Muscle of back (tissue), 11 donors: ENCODE results near the gene NPPB. TPM values are rescaled to one million over a fixed set of nuclear protein-coding genes. Genes with fewer than 3 reads are reported as not detected.

Source experiments
- DNase-seq, 3 donors: peaks; one replicate each; pipeline versions ENCODE4 v3.0.0 to v3.0.0-alpha.2; 2013
- polyA plus RNA-seq, 10 donors: library from polyadenylated mRNA; unstranded; fragments of 120-200 nt; gene quantifications; one replicate each; pipeline ENCODE4 v1.2.1, GENCODE V29; 2013; ENCODE audit not compliant: insufficient read length in 10 of 10

The NPPB gene
- polyA plus RNA-seq, 10 donors = not detected

- peak in 1 of 3 donors; percentile 28 for DNase-seq
These were observed 23.1 kb upstream of the NPPB start for GRCh38 chr1:11881749-11882441.

- DNase-seq = peak; percentile 53 to 89 (median 69)
These were observed 22.4 kb upstream of the NPPB start for GRCh38 chr1:11880911-11881748.

GRCh38 chr1:11880181-11880575, 21.4 kb upstream of the NPPB start:
- no peak for DNase-seq

- no peak for DNase-seq
These were observed 20.8 kb upstream of the NPPB start for GRCh38 chr1:11879311-11880180.

GRCh38 chr1:11878891-11879190, 20.1 kb upstream of the NPPB start:
- no peak for DNase-seq

- DNase-seq = no peak
These were observed 19.5 kb upstream of the NPPB start for GRCh38 chr1:11878081-11878890.

- no peak for DNase-seq
These were observed 18.3 kb upstream of the NPPB start for GRCh38 chr1:11877074-11877473.

- DNase-seq = no peak
These were observed 16.3 kb upstream of the NPPB start for GRCh38 chr1:11875094-11875493.

- DNase-seq = no peak
These were observed 15.9 kb upstream of the NPPB start for GRCh38 chr1:11874624-11875023.

GRCh38 chr1:11874258-11874562, 15.5 kb upstream of the NPPB start:
- no peak for DNase-seq

- no peak for DNase-seq
These were observed 14.9 kb upstream of the NPPB start for GRCh38 chr1:11873395-11874257.

- DNase-seq = no peak
These were observed 13.8 kb upstream of the NPPB start for GRCh38 chr1:11872545-11872944.

- no peak for DNase-seq
These were observed 11.0 kb upstream of the NPPB start for GRCh38 chr1:11869650-11870207.

- no peak for DNase-seq
These were observed 10.4 kb upstream of the NPPB start for GRCh38 chr1:11869104-11869503.

- DNase-seq = no peak
These were observed 9.7 kb upstream of the NPPB start for GRCh38 chr1:11868331-11868980.

GRCh38 chr1:11862890-11863289, 4.1 kb upstream of the NPPB start:
- no peak for DNase-seq

- DNase-seq = no peak
These were observed 1.8 kb upstream of the NPPB start for GRCh38 chr1:11860587-11860986.

- no peak for DNase-seq
These were observed 1.3 kb upstream of the NPPB start for GRCh38 chr1:11860083-11860482.

GRCh38 chr1:11858968-11859871, 475 bp upstream of the NPPB start:
- peak; percentile 44 to 72 (median 67) for DNase-seq
